ENCODE data around the gene SV2B. TPM values are rescaled to one million over a fixed set of nuclear protein-coding genes. Genes with fewer than 3 reads are reported as not detected.

SV2B gene
- total RNA-seq, 4 donors from 2014 or later: 1.4 to 6.4 (median 2.2) TPM

- no peak for TF ChIP-seq CTCF (IDR thresholded peaks at IDR 0.05; ENCODE audit: low read depth)
Observed at GRCh38 chr15:91104111-91104510, 4.1 kb downstream of the SV2B start.

DNA sequence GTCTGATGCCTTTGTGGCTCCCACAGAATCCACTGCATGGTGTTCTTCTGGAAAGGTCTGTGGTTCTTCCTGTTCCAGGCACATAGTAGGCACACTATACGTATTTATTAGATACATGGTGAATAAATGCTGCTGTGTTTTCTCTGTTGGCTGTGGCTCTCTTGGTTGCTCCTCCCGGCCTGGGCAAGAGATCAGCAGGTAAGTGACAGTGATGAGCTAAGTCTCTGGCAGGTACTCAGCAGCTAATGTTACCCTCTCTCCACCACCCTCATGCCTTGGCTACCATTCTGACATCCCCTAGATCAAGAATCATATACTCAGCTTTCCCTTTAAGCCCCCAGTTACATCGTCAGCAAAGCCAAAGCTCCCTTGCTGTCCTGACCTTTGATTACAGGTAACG, 8.4 kb downstream of the SV2B start:
- no peak for TF ChIP-seq CTCF (IDR thresholded peaks at IDR 0.05; ENCODE audit: low read depth)

DNA sequence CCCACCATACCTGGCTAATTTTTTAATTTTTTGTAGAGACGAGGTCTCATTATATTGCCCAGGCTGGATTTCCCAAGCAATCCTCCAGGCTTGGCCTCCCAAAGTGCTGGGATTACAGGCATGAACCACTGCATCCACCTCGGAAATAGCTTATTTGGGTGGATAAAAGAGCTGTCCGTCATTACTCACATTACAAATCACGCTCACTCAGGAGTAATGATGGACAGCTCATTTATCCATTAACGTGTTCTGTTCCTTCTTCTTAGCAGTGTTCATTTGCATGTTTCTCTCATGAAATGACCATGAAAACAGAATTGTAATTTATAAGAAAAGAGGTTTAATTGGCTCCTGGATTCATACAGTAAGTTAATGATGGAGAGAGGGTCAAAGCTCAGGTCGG, 9.8 kb downstream of the SV2B start:
- no peak for TF ChIP-seq CTCF (IDR thresholded peaks at IDR 0.05; ENCODE audit: low read depth)

DNA sequence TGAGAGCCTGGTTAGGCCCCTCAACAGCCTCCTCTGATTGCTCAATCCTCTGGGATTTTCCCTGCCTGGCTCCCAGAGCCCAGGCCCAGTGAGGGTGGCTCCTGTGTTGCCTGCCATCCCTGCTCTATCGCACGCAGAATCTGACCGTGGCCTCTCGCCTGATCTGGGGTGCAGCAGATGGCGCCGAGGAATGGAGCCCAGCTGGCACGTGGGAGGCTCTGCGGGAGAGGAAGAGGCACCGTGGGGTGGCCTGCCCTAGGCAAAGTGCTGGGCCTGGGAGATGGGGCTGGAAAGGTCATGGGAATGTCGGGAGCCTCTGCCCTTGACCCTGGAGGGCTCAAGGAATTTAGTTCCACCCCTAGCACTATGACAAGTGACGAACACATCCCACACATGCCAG, 10.3 kb downstream of the SV2B start:
- no peak for TF ChIP-seq CTCF (IDR thresholded peaks at IDR 0.05; ENCODE audit: low read depth)

DNA sequence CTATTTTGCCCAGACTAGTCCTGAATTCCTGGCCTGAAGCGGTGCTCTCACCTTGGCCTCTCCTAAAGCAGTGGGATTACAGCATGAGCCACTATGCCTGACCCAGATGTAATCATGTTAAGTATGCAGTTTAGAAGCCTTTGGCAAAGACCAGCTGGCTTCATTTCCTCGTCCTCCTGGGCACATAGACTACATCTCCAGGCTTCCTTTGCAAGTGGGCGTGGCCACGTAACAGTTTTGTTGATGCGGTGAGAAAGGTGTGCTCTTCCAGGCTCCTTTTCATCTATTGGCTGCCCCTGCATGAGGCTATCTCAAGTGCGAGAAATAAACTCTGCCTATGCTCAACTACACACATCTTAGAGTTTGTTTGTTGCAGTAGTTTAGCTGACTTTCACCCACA, 13.0 kb downstream of the SV2B start:
- no peak for TF ChIP-seq CTCF (IDR thresholded peaks at IDR 0.05; ENCODE audit: low read depth)

- TF ChIP-seq CTCF (IDR thresholded peaks at IDR 0.05; ENCODE audit: low read depth): no peak
Observed at GRCh38 chr15:91114301-91114700, 14.2 kb downstream of the SV2B start.

- TF ChIP-seq CTCF (IDR thresholded peaks at IDR 0.05; ENCODE audit: low read depth): no peak
Observed at GRCh38 chr15:91116113-91117067, 16.3 kb downstream of the SV2B start.

Data from subcutaneous adipose tissue (tissue), 4 donors.